ENCODE data around the gene MVB12B.

DNA sequence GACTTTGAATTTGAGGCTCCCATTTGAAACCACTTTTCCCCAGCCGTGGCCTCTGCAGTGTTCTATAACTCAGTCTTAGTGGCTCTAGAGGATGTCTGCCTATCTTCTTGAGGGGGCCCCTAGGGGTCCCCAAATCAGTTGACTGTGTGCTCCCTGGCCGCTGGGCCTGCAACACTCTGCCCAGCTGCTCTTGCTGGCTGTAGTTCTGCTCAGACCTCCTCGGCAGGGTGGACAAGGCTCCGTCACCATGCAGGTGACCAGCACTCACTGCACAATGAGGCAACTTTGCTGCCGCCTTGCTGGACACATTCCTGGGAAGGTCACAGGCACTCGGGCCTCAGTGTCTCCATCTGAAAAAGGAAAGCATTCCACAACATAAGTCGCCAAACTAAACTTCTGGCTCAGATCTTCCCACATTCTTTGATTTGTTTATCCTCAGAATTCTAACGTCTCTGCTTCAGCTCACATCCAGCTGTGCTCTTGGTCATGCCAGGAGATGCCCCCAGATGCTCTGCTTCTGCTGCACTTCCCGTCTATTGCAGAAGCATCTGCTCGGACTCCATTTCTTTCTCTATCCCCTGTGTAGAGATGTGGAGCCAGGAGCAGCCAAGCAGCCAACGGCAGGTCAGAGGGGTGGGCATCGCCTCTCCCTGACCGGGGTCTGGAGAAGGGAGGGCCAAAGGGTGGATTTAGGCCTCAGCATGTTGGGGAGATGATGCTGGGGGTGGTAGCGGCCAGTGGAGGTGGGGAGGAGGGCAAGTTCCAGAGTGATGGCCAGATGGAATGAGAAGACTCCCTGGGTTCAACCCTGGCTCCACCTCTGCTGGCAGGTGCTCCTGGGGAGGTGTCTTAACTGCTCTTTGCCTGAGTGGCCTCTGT, 133.6 kb downstream of the MVB12B start:
- TF ChIP-seq, protein P1, sequence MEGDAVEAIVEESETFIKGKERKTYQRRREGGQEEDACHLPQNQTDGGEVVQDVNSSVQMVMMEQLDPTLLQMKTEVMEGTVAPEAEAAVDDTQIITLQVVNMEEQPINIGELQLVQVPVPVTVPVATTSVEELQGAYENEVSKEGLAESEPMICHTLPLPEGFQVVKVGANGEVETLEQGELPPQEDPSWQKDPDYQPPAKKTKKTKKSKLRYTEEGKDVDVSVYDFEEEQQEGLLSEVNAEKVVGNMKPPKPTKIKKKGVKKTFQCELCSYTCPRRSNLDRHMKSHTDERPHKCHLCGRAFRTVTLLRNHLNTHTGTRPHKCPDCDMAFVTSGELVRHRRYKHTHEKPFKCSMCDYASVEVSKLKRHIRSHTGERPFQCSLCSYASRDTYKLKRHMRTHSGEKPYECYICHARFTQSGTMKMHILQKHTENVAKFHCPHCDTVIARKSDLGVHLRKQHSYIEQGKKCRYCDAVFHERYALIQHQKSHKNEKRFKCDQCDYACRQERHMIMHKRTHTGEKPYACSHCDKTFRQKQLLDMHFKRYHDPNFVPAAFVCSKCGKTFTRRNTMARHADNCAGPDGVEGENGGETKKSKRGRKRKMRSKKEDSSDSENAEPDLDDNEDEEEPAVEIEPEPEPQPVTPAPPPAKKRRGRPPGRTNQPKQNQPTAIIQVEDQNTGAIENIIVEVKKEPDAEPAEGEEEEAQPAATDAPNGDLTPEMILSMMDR (IDR thresholded peaks at IDR 0.05; ENCODE audit: low read depth, low read length), result no peak
- no peak for TF ChIP-seq EZH2phosphoT487 (IDR thresholded peaks at IDR 0.05; ENCODE audit: low read depth)

Measured in OCI-LY3 (cell line).